IPS-20b (cell line): ENCODE results near the gene PRR33.
"Not testable (repeated sequence)": the region's sequence is repeated elsewhere in the genome, so short reads cannot be mapped to it uniquely, and the experiment has no call there.

Source experiments
- H3K27ac ChIP-seq: one replicate; pipeline ENCODE4 v1.5.1; 2013; ENCODE audit warnings: low read length
- H3K27me3 ChIP-seq: 2 replicates; pipeline ENCODE4 v1.6.1; 2013; ENCODE audit warnings: mild to moderate bottlenecking, low read length, inconsistent platforms; ENCODE audit not compliant: insufficient read depth
- H3K36me3 ChIP-seq: 2 replicates; pipeline ENCODE4 v1.6.1; 2013; ENCODE audit warnings: low read depth, mild to moderate bottlenecking, inconsistent platforms, low read length, moderate library complexity; ENCODE audit not compliant: insufficient read depth
- H3K4me1 ChIP-seq: 2 replicates; pipeline ENCODE4 v1.6.1; 2013; ENCODE audit warnings: mild to moderate bottlenecking, control low read depth, inconsistent platforms, low read length, moderate library complexity; ENCODE audit not compliant: insufficient read depth
- H3K4me3 ChIP-seq: 2 replicates; pipeline ENCODE4 v1.5.1; 2013; ENCODE audit warnings: mild to moderate bottlenecking, low read length, inconsistent platforms
- H3K9ac ChIP-seq: 2 replicates; pipeline ENCODE4 v1.6.1; 2013; ENCODE audit warnings: low read depth, mild to moderate bottlenecking, inconsistent platforms, low read length, moderate library complexity
- H3K9me3 ChIP-seq: 2 replicates; pipeline ENCODE4 v1.6.1; 2013; ENCODE audit warnings: mild to moderate bottlenecking, low read depth, low read length, inconsistent platforms; ENCODE audit not compliant: insufficient read depth

PRR33 gene

DNA sequence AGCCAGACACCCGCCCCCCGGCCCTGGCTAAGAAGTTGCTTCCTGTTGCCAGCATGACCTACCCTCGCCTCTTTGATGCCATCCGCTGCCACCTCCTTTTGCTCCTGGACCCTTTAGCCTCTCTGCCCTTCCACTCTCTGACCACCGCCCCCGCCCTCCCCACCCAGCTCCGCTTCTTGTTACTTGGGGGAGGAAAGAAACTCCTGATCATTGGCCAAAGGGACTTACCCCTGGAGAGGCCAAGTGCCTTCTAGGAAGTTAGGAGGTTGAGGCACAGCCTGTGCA lies at the start of gene PRR33:
Gene PRR33, minus strand, starts transcription at position 65 of the 285 bp plus-strand sequence. CDS start 1,311 bp downstream, outside the sequence.
- H3K4me3 ChIP-seq: no peak within 1 kb of the TSS
- no peak within 1 kb of the TSS for H3K9ac ChIP-seq
- H3K27me3 ChIP-seq: no peaks in the 10 kb centered on the region

DNA sequence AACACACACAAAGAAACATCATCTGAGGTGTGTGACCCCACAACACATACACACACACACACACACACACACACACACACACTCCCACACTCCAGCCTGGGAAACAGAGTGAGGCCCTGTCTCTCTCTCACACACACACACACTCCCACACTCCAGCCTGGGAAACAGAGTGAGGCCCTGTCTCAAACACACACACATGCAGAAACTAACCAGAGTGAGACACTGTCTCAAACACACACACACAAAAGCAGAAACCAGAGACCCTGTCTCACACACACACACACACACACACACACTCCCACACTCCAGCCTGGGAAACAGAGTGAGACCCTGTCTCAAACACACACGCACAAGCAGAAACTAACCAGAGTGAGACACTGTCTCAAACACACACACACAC lies 48.1 kb upstream of the PRR33 start:
- H3K4me1 ChIP-seq: not testable (repeated sequence)

More for the DNA sequence above, at the start of gene PRR33:
- Histone ChIP-seq H3K27ac (no peak within 1 kb of the TSS), H3K4me1 (no peaks in the 10 kb centered on the region), H3K36me3 (no peaks in the 10 kb centered on the region), H3K9me3 (no peaks in the 10 kb centered on the region)

DNA sequence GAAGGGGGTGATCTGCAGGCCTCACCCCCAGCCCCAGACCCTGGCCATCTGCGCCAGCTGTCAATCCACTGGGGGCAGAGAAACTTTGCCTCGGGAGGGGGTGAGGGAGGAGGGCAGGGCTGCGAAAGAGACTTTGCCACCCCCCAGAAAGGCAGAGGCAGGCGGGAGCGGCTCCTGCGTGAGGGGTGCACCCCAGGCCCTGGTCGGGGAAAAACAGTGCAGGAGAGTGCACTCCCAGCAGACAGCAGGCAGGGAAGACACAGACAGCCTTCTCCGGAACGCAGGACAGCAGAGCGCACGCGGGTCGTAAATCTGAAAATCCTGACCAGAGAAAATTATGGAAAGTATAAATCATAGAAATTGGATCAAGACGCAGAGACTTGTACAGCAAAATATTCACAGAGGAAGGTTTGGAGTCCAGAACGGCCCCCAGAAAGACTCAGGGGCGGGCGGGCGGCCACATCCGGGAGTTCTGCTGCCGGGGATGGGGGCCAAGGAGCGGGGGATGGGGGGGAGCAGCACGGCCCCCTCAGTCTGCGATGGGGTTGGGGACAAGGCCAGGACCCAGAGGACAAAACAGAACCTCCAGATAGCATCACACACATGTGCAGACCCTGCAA lies 47.4 kb upstream of the PRR33 start:
- H3K4me3 ChIP-seq: no peak overlapping the region
- H3K27ac ChIP-seq: no peak overlapping the region
- H3K9ac ChIP-seq: no peak overlapping the region
- no peaks in the 10 kb centered on the region for H3K4me1 ChIP-seq
- no peaks in the 10 kb centered on the region for H3K27me3 ChIP-seq
- H3K9me3 ChIP-seq: no peaks in the 10 kb centered on the region
- no peaks in the 10 kb centered on the region for H3K36me3 ChIP-seq

More for the DNA sequence above, 48.1 kb upstream of the PRR33 start:
- H3K9me3 ChIP-seq, H3K27me3 ChIP-seq, H3K4me3 ChIP-seq, H3K36me3 ChIP-seq, H3K9ac ChIP-seq, H3K27ac ChIP-seq: not testable (repeated sequence)

DNA sequence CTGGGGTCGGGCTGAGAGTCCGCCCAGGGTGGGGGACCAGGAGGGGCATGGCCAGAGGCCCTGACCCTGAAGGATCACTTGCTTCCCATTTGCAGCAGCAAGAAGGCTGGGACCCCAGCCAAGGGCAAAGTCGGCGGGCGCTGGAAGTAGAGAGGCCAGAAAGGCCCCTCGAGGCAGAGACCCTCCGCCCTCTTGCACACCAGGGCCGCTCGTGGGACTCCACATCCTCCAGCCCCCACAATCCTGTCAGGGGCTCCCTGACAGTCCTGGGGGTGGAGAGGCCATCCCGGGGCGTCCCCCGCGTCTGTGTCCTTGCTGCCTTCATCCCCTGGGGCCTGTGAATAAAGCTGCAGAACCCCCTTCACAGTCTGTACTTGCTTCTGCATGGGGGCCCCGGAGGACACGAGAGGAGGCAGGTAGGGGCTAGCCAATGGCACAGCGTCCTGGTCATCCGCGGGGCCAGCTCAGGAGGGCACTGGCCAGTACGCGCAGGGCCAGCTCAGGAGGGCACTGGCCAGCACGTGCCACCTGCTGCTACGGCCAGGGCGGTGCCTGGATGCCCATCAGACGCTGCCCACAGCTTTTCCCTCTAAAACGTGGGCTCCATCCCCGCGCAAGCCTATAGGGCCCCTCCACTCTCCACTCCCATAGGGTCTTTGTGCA lies 46.8 kb upstream of the PRR33 start:
- no peaks in the 10 kb centered on the region for H3K27me3 ChIP-seq
- H3K4me1 ChIP-seq: no peaks in the 10 kb centered on the region
- H3K9me3 ChIP-seq: no peaks in the 10 kb centered on the region
- no peak overlapping the region for H3K9ac ChIP-seq
- no peak overlapping the region for H3K27ac ChIP-seq
- no peaks in the 10 kb centered on the region for H3K36me3 ChIP-seq
- no peak overlapping the region for H3K4me3 ChIP-seq

DNA sequence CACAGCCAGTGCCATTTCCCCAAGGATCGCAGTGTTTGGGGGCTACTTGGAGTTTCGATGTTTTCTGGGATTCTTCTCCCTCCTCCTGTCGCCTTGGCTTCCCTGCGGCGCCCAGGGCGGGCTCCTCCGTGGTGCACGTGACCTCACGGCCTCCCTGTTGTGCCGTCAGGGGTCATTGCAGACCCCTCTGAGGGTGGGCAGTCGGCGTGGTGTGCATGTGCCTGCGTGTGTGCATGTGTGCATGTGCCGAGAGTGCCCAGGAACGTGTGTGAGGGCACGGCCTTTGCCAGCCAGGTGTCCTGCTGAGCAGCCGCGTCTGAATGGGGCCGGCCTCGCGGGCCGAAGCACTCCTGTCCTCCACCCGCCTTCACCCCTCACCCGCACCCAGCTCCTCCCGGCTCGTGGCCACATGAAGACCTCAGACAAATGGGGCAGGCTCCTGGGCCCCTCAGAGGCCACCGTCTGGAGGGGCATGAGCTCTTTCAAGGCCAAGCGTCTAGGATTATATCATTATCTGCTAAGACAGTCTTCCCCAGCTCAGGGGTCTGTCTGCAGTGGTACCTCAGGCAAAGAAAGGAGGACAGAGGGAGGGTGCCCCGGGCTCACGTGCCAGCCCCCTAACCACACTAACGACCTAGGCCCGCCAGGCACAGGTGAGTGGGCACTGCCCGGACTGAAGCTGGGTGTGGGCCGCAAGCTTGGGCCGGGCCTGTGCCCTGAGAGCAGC lies 46.1 kb upstream of the PRR33 start:
- Histone ChIP-seq H3K4me1 (no peaks in the 10 kb centered on the region), H3K4me3 (no peak overlapping the region), H3K9me3 (no peaks in the 10 kb centered on the region), H3K9ac (no peak overlapping the region), H3K27ac (no peak overlapping the region), H3K36me3 (no peaks in the 10 kb centered on the region), H3K27me3 (no peaks in the 10 kb centered on the region)

DNA sequence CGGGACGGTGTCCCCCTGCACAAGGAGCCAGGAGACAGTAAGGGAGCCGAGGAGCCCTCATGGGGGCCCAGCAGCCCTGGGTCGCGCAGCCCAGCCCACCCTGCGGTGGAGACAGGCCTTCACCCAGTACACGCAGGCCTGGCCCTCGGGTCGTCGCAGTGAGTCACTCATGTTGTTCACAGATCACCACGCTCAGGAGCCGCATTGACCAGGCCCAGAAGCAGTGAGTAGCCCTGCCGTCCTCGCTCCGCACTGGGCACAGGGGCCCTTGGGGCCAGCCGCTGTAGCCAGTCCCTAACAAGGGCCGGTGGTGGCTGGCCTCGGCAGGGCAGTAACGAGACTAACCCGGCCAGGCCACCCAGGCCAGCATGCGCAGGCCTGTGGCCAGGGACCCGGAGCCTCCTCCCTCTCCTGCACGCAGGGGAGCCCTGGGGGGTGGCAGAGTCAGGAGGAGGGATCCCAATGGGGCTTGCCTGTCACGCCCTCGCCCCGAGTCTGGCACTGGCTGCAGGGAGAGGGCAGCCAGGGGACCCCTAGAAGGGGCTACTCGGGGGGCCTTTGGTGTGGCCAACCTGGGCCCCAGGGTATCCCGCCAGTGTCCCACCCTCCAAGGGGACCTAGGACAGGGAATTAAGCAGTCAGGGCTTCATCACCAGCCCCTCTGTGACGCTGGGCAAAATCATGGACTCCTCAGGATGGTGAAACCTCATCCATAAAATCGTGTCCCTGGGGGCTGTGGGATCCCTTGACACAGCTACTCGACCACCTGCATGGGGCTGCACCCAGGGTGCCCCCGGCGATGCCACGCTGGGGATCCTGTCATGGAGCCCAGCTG lies 45.3 kb upstream of the PRR33 start:
- Histone ChIP-seq H3K27me3 (no peaks in the 10 kb centered on the region), H3K9ac (no peak overlapping the region), H3K9me3 (no peaks in the 10 kb centered on the region), H3K36me3 (no peaks in the 10 kb centered on the region), H3K4me3 (no peak overlapping the region), H3K27ac (no peak overlapping the region), H3K4me1 (no peaks in the 10 kb centered on the region)

DNA sequence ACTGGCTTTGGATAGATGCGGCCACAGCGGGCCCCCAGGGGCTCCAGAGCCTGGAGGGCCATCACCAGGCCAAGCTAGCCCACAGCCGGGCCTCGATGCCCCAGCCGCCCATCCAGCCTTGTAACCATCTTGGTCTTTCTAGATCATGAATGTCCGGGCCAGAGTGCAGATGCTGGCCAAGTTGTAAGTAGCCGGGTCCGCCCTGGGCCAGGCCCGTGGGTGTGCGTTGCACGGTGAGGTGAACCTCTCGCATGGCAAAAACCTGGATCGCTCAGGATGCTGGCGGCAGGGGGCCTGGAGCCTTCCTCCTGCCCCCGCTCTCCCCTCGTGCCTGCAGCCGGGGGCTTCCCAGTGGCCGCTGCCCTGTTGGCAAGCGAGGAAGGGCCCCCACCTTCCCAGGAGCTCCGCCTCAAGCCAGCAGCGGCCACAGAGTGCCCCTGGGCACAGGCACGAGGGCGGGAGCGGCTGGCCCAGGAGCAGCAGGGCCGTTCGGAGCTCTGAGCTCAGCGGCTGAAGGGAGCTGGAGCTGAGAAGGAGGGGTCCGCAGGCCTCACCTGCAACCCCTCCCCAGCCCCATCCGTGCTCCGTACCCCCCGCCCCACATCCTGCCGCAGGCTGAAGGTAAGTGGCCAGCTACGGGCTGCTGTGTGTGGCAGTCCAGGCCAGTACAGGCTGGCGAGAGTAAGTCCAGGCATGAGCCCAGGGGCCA lies 44.5 kb upstream of the PRR33 start:
- H3K4me1 ChIP-seq: no peaks in the 10 kb centered on the region
- H3K27me3 ChIP-seq: no peaks in the 10 kb centered on the region
- no peaks in the 10 kb centered on the region for H3K36me3 ChIP-seq
- no peak overlapping the region for H3K27ac ChIP-seq
- H3K9me3 ChIP-seq: no peaks in the 10 kb centered on the region
- H3K9ac ChIP-seq: no peak overlapping the region
- H3K4me3 ChIP-seq: no peak overlapping the region

DNA sequence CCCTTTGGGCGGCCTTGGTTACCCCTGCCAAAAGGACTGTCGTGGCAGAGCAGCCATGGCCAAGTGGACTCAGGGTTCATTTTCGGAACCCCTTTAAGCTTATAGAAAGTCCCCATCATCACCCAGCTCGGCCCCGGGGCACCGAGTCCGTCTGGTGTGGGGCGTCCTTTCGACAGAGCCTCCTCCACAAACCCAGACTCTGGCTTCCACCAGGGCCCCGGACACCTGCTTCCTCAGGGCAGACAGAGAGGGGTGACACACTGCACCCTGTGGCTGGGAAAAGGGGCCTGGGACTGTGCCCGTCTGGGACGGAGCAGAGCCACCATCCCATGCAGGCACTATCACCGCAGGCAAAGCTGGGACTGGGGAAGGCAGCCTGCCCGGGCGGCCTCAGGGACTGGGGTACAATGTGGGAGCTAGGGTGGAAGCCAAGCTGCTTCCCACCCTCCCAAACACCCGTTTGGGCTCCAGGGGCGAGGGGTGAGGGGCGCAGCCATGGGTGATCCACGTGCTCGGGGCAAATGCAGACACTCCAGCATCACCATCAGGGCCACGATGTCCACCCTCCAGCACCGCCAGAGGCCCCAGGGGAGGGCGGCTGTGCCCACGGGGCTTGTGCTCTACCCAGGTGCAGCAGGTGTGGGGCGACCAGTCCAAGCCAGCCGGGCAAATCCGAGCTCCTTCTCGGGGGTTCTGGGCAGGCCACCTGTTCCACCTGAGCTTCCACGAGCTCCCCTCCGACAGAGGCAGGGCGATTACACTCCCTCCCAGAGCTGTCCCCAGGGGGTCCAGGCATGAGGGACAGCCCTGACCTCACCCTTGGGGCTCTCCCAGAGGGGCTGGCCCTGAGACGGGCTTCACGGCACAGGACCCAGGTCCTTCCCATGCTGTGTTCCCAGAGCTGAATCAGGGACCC lies 43.7 kb upstream of the PRR33 start:
- Histone ChIP-seq H3K9me3 (no peaks in the 10 kb centered on the region), H3K36me3 (no peaks in the 10 kb centered on the region), H3K27ac (no peak overlapping the region), H3K9ac (no peak overlapping the region), H3K4me3 (no peak overlapping the region), H3K27me3 (no peaks in the 10 kb centered on the region), H3K4me1 (no peaks in the 10 kb centered on the region)

DNA sequence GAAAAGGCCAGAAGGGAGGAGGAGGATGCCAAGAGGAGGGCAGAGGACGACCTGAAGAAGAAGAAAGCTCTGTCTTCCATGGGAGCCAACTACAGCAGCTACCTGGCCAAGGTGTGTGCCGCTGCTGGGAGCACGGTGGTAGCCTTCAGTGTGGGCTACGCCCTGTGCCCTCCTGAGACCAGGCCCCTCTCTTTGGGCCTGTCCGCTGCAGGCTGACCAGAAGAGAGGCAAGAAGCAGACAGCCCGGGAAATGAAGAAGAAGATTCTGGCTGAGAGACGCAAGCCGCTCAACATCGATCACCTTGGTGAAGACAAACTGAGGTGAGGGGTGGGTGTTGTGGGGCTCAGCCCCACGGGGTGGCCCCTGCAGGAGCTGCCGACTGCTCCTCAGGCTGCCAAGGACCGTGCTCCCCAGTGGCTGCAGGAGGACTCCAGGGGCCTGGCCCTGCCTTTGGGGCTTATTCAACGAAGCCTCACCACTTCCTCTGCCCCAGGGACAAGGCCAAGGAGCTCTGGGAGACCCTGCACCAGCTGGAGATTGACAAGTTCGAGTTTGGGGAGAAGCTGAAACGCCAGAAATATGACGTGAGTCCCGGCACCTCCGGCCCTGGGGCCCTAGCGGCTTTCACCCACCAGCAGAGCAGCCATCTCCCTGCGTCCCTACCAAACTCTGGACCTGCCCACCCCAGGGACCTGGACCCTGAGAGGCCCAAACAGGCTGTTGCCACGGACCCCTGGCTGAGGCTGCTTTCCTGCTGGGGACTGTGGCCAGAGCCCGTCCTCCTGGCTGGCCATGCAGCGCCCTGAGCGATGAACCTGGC lies 42.9 kb upstream of the PRR33 start:
- H3K36me3 ChIP-seq: no peaks in the 10 kb centered on the region
- no peak overlapping the region for H3K27ac ChIP-seq
- no peaks in the 10 kb centered on the region for H3K27me3 ChIP-seq
- no peak overlapping the region for H3K4me3 ChIP-seq
- H3K4me1 ChIP-seq: no peaks in the 10 kb centered on the region
- no peaks in the 10 kb centered on the region for H3K9me3 ChIP-seq
- no peak overlapping the region for H3K9ac ChIP-seq
